ENCODE results near the gene SPCS2.

DNA sequence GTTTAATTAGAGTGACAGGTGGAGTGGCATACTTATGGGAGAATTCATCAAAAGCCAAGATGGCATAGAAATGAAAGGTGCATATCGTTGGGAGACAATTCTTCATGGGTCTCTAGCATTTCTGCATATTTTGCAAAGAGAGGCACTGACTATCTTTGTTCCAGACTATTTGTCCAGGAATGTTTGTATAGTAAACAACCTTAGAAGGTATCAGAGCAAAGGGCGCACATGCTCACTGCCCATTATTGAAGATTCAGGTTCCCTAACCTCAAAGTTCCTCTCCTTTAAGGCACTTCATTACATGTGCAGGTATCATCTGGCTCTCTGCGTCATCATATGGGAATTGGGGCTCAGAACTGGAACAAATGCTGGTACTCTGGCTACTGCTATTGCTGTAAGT is 35.0 kb downstream of the SPCS2 start:
- TF ChIP-seq, protein P1, sequence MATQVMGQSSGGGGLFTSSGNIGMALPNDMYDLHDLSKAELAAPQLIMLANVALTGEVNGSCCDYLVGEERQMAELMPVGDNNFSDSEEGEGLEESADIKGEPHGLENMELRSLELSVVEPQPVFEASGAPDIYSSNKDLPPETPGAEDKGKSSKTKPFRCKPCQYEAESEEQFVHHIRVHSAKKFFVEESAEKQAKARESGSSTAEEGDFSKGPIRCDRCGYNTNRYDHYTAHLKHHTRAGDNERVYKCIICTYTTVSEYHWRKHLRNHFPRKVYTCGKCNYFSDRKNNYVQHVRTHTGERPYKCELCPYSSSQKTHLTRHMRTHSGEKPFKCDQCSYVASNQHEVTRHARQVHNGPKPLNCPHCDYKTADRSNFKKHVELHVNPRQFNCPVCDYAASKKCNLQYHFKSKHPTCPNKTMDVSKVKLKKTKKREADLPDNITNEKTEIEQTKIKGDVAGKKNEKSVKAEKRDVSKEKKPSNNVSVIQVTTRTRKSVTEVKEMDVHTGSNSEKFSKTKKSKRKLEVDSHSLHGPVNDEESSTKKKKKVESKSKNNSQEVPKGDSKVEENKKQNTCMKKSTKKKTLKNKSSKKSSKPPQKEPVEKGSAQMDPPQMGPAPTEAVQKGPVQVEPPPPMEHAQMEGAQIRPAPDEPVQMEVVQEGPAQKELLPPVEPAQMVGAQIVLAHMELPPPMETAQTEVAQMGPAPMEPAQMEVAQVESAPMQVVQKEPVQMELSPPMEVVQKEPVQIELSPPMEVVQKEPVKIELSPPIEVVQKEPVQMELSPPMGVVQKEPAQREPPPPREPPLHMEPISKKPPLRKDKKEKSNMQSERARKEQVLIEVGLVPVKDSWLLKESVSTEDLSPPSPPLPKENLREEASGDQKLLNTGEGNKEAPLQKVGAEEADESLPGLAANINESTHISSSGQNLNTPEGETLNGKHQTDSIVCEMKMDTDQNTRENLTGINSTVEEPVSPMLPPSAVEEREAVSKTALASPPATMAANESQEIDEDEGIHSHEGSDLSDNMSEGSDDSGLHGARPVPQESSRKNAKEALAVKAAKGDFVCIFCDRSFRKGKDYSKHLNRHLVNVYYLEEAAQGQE (IDR thresholded peaks at IDR 0.05; ENCODE audit: borderline replicate concordance): no peak
- TF ChIP-seq, protein P2, sequence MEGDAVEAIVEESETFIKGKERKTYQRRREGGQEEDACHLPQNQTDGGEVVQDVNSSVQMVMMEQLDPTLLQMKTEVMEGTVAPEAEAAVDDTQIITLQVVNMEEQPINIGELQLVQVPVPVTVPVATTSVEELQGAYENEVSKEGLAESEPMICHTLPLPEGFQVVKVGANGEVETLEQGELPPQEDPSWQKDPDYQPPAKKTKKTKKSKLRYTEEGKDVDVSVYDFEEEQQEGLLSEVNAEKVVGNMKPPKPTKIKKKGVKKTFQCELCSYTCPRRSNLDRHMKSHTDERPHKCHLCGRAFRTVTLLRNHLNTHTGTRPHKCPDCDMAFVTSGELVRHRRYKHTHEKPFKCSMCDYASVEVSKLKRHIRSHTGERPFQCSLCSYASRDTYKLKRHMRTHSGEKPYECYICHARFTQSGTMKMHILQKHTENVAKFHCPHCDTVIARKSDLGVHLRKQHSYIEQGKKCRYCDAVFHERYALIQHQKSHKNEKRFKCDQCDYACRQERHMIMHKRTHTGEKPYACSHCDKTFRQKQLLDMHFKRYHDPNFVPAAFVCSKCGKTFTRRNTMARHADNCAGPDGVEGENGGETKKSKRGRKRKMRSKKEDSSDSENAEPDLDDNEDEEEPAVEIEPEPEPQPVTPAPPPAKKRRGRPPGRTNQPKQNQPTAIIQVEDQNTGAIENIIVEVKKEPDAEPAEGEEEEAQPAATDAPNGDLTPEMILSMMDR (IDR thresholded peaks at IDR 0.05; ENCODE audit: poor library complexity, severe bottlenecking): no peak
- TF ChIP-seq SMC3 (conservative IDR thresholded peaks at IDR 0.05; ENCODE audit: poor library complexity) (no peak), EP300 (conservative IDR thresholded peaks at IDR 0.05; ENCODE audit: poor library complexity, severe bottlenecking) (no peak), EZH2 (IDR thresholded peaks at IDR 0.05; ENCODE audit: borderline replicate concordance, insufficient read depth, low read length, poor library complexity, severe bottlenecking) (no peak), TAF1 (IDR thresholded peaks at IDR 0.05; ENCODE audit: low read depth) (no peak), RAD21 (conservative IDR thresholded peaks at IDR 0.05) (no peak)

Measured in neural cell (in vitro differentiated cells).